ENCODE measurements around the gene NLGN1. TPM values are rescaled to one million over a fixed set of nuclear protein-coding genes. Genes with fewer than 3 reads are reported as not detected.

Gene NLGN1
- total and polyA plus RNA-seq, 9 of the 15 experiments (the other 6 are each of a cell fraction or from before 2014, with no cell fraction given): under 0.01 to 0.01 TPM; not detected in 7

DNA sequence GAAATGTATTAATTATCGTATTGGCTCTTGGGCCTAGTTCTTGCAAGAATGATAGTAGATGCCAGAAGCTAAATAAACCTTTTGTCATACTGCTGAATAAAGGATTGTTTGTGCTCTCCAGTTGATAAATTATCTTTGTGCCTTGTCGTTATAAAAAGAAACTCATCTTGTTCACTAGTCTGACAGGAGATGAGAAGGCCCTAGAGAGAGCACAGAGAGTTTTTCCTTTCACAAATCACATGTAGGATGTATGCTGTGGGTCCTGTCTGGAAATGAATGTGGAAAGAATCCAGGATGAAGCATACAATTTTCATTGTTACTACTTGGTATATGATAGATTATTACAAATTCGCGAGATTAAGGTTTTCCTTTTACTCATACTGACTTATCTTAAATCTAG is 113.0 kb downstream of the NLGN1 start (continued):
- TF ChIP-seq POLR2AphosphoS2 (IDR thresholded peaks at IDR 0.05; ENCODE audit: low read length) (no peak), ARHGAP35 (IDR thresholded peaks at IDR 0.05; ENCODE audit: partially characterized antibody) (no peak), EP300 (IDR thresholded peaks at IDR 0.05; ENCODE audit: low read length) (no peak)

DNA sequence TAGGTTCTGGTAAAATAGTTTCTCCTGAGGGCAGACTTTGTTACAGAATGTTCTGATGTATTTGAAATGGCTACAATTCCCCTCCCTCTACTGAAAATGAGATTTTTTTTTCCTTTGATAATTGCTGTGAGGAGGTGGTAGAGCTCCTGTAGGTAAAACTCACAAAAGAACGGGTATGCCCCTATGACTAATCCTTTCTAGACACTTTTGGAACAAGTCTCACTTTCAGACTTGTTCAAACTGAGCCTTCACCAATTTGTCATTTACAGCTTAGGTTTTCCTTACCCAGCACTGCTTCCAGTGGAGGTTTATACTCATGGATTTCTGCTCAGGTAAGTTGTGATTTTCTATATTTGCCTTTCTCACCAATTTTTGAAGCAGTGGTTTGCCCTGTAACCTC is 115.6 kb downstream of the NLGN1 start:
- no peak for ATAC-seq
- Histone ChIP-seq H4K20me1 (replicated peaks; ENCODE audit: control insufficient read depth, insufficient read depth, low read length) (no peaks in the 10 kb centered on the region), H3K4me3 (no peak overlapping the region), H3K4me2 (ENCODE audit: insufficient read depth, low read length) (no peak overlapping the region), H3K9me1 (ENCODE audit: control insufficient read depth, insufficient read depth, low read length) (no peaks in the 10 kb centered on the region), H3K9me3 (replicated peaks; ENCODE audit: control insufficient read depth, insufficient read depth, low read depth, low read length) (no peaks in the 10 kb centered on the region; the same call in 1 of the 2 replicates), H3K27me3 (ENCODE audit: control insufficient read depth in 2 of 2, insufficient read depth in 2 of 2, low read length in 2 of 2) (no peaks in the 10 kb centered on the region), H3K79me2 (ENCODE audit: control insufficient read depth, insufficient read depth, low read length) (no peaks in the 10 kb centered on the region), H3K9ac (ENCODE audit: insufficient read depth in 1 of 2, low read depth in 2 of 2, low read length in 2 of 2) (no peak overlapping the region), H3K27ac (ENCODE audit: extremely low read depth, low read depth, low read length) (no peak overlapping the region), H2AFZ (ENCODE audit: low read depth, low read length) (no peak overlapping the region), H3K4me1 (replicated peaks in 1 of 2; ENCODE audit: control insufficient read depth in 2 of 2, insufficient read depth in 2 of 2, low read length in 2 of 2) (no peaks in the 10 kb centered on the region), H3K36me3 (ENCODE audit: control insufficient read depth, insufficient read depth, low read length) (no peaks in the 10 kb centered on the region)
- POLR2A ChIA-PET: no interaction called here
- 0% methylated on average over 1 of the region's 1 CpG for WGBS (ENCODE audit: insufficient coverage, low coverage, missing lambda C conversion rate)
- in situ Hi-C loops (cut with MboI): no loop called here
- no peak for DNase-seq (ENCODE audit: extremely low read depth in 1 of 4, low spot score in 3 of 4)
- CTCF ChIA-PET (ENCODE audit: low intra/inter-chr PET ratio): no interaction called here
- intact Hi-C loops (cut with micrococcal nuclease): no loop called here
- FAIRE-seq: no peak
- no TSS peak for BruUV-seq (replicated peaks)
- TF ChIP-seq ZNF551 (CRISPR knock-in tag; IDR thresholded peaks at IDR 0.05): no peak
- TF ChIP-seq, protein P1, sequence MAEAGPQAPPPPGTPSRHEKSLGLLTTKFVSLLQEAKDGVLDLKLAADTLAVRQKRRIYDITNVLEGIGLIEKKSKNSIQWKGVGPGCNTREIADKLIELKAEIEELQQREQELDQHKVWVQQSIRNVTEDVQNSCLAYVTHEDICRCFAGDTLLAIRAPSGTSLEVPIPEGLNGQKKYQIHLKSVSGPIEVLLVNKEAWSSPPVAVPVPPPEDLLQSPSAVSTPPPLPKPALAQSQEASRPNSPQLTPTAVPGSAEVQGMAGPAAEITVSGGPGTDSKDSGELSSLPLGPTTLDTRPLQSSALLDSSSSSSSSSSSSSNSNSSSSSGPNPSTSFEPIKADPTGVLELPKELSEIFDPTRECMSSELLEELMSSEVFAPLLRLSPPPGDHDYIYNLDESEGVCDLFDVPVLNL (CRISPR knock-in tag; IDR thresholded peaks at IDR 0.05; ENCODE audit: low read depth): no peak
- no peak for TF ChIP-seq SMARCA5 (IDR thresholded peaks at IDR 0.05)
- TF ChIP-seq ZNF165 (CRISPR knock-in tag; IDR thresholded peaks at IDR 0.05; ENCODE audit: borderline replicate concordance): no peak
- no peak for TF ChIP-seq TGIF2 (CRISPR knock-in tag; IDR thresholded peaks at IDR 0.05)
- TF ChIP-seq DDX20 (tag; IDR thresholded peaks at IDR 0.05; ENCODE audit: low read depth): no peak
- TF ChIP-seq PCBP2 (IDR thresholded peaks at IDR 0.05; ENCODE audit: low read depth, low read length, poor library complexity, severe bottlenecking): no peak
- TF ChIP-seq SP2 (IDR thresholded peaks at IDR 0.05; ENCODE audit: extremely low read depth, low read depth, low read length, poor library complexity, severe bottlenecking): no peak
- TF ChIP-seq, protein P2, sequence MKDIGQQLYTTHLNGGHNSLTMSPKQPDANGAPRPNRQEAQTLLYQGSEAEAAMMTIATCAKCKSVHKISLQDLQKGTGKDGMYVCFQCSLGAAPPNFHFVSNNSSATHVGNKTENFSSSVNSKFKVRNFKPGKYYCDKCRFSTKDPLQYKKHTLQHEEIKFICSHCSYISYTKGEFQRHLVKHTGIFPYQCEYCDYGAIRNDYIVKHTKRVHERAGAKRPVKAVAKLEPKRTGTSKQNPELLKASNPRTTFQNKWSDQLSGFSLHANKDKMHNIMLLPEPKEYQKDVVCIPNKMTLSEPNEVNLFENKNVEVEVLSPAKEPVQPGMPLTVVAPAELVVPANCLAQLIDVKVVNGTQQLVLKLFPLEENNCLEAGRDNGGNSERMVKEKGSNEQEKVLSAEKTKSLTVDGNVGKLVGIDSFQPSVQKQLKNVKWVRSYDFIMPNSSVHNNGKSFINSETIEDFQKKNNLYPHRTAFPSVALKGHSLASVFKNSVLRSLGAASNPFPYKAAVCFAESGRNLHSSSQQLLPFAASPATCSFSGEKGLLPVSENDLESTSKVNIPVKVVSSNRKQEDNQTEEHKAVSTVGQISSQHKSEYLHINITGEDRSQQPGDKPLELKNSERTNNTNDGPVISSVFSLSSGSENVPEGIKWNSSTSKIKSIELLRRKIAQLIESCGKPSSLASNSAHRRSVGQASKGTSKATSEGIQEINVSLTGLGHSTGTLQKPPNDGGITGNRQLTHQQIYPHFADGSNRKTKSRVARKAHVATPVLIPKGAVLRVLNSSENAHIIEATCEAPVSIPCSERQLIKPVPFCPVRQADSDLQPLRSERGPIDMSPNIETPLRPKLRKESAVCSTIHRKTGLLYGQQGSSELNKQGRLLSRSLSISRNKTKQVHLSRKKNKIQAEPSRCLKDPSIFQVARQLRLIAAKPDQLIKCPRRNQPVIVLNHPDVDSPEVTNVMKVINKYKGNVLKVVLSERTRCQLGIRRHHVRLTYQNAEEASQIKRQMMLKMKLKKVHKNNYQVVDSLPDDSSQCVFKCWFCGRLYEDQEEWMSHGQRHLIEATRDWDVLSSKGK (CRISPR knock-in tag; IDR thresholded peaks at IDR 0.05): no peak
- no peak for TF ChIP-seq EHMT2 (IDR thresholded peaks at IDR 0.05)
- TF ChIP-seq ZNF75A (CRISPR knock-in tag; IDR thresholded peaks at IDR 0.05): no peak
- no peak for TF ChIP-seq ZFP30 (CRISPR knock-in tag; IDR thresholded peaks at IDR 0.05; ENCODE audit: borderline replicate concordance)
- TF ChIP-seq DMBX1 (CRISPR knock-in tag; IDR thresholded peaks at IDR 0.05; ENCODE audit: borderline replicate concordance): no peak
- TF ChIP-seq ZNF589 (CRISPR knock-in tag; IDR thresholded peaks at IDR 0.05; ENCODE audit: low read depth): no peak
- no peak for TF ChIP-seq HMG20A (CRISPR knock-in tag; conservative IDR thresholded peaks at IDR 0.05)
- no peak for TF ChIP-seq NFRKB (IDR thresholded peaks at IDR 0.05; ENCODE audit: low read depth)
- TF ChIP-seq ZNF184 (CRISPR knock-in tag; IDR thresholded peaks at IDR 0.05): no peak
- TF ChIP-seq ZC3H8 (IDR thresholded peaks at IDR 0.05): no peak
